ENCODE results near the gene WASF3. TPM values are rescaled to one million over a fixed set of nuclear protein-coding genes. Genes with fewer than 3 reads are reported as not detected.
A peak's percentile ranks its signal among the peaks of the same experiment; 100 is the strongest.

The WASF3 gene
- total and polyA plus RNA-seq, 2 donors, result 0.42 to 2.7 TPM

DNA sequence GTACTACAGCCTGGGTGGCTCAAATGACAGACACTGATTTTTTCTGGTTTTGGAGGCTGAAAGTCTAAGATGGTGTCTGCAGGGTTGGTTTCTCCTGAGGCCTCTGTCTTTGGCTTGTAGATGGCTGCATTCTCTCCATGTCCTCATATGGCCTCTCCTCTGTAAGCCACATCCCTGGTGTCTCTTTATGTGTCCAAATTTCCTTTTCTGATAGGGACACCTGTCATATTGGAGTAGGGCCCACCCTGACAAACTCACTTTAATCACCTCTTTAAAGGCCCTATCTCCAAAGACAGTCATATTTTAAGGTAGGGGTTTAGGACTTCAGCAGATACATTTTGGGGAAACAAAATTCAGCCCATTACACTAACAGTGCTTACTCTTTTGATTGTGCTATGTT, 32.0 kb upstream of the WASF3 start:
- H3K4me1 ChIP-seq (ENCODE audit: control insufficient read depth in 2 of 2, insufficient read depth in 2 of 2, low read length in 2 of 2), result no peaks in the 10 kb centered on the region
- no peaks in the 10 kb centered on the region for H3K9me3 ChIP-seq (ENCODE audit: control insufficient read depth in 2 of 2, insufficient read depth in 1 of 2, low read length in 1 of 2)
- no peak overlapping the region for H3K27ac ChIP-seq (ENCODE audit: low read depth in 1 of 2, low read length in 1 of 2)
- no peaks in the 10 kb centered on the region for H3K27me3 ChIP-seq (ENCODE audit: control insufficient read depth in 2 of 2, insufficient read depth in 1 of 2, low read length in 1 of 2)
- no peak overlapping the region for H3K4me3 ChIP-seq (ENCODE audit: low read length in 2 of 2)
- H3K36me3 ChIP-seq (ENCODE audit: control insufficient read depth in 2 of 2, insufficient read depth in 2 of 2, low read length in 1 of 2), result no peaks in the 10 kb centered on the region
- no peak for DNase-seq (ENCODE audit: low read depth in 6 of 9, low spot score in 9 of 9)

DNA sequence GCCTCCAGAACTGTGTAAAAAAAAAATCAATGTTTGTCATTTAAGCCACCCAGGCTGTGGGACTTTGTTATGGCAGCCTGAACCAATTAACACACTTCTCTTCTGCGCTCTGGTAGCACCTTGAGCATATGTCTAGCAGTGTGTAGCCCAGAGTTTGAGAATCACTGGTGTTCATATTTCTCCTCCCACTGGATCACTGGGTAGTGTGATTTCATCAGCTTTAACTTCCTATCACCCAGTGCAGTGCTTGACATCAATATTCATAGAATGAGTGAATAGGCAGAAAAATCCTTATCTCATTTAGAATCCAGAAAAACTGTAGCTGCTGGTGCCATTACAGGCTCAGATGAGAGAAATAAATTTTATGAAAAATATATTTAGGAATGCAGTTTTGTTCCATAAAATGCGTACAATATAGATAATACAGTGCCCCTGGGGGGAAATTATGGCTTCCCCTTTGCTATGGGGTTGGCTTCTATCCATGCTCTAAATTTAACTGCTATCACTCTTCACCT, 30.7 kb upstream of the WASF3 start:
- Histone ChIP-seq H3K4me3 (ENCODE audit: low read length in 2 of 2) (no peak overlapping the region), H3K4me1 (ENCODE audit: control insufficient read depth in 2 of 2, insufficient read depth in 2 of 2, low read length in 2 of 2) (no peaks in the 10 kb centered on the region), H3K36me3 (ENCODE audit: control insufficient read depth in 2 of 2, insufficient read depth in 2 of 2, low read length in 1 of 2) (no peaks in the 10 kb centered on the region), H3K27ac (ENCODE audit: low read depth in 1 of 2, low read length in 1 of 2) (no peak overlapping the region), H3K27me3 (ENCODE audit: control insufficient read depth in 2 of 2, insufficient read depth in 1 of 2, low read length in 1 of 2) (no peaks in the 10 kb centered on the region), H3K9me3 (ENCODE audit: control insufficient read depth in 2 of 2, insufficient read depth in 1 of 2, low read length in 1 of 2) (no peaks in the 10 kb centered on the region)
- 95% methylated on average over 2 of the region's 2 CpGs for WGBS
- DNase-seq (ENCODE audit: low read depth in 6 of 9, low spot score in 9 of 9), result no peak

DNA sequence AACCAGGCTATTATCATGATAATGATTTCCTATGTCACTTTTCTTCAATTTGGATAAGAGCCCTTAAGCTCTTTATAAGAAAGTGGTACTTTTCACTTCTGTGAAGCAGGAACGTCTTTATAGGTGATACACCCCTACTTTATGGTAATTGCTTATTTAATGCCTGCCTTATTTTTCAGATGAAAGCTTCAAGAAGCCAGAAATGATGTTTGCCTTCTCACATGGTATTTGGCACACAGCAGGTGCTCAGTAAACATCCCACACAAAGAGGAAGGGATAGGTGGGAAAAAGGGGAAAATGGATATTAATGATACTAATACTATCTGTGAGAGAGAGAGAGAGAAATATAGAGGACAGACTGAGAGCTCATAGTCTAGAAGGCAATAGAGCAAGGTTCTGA, 29.0 kb upstream of the WASF3 start:
- H3K4me3 ChIP-seq (ENCODE audit: low read length in 2 of 2), result no peak overlapping the region
- no peaks in the 10 kb centered on the region for H3K4me1 ChIP-seq (ENCODE audit: control insufficient read depth in 2 of 2, insufficient read depth in 2 of 2, low read length in 2 of 2)
- DNase-seq (ENCODE audit: low read depth in 6 of 9, low spot score in 9 of 9), result no peak
- no peak overlapping the region for H3K27ac ChIP-seq (ENCODE audit: low read depth in 1 of 2, low read length in 1 of 2)
- no peaks in the 10 kb centered on the region for H3K27me3 ChIP-seq (ENCODE audit: control insufficient read depth in 2 of 2, insufficient read depth in 1 of 2, low read length in 1 of 2)
- H3K36me3 ChIP-seq (ENCODE audit: control insufficient read depth in 2 of 2, insufficient read depth in 2 of 2, low read length in 1 of 2), result no peaks in the 10 kb centered on the region
- WGBS, result 27% methylated on average over 1 of the region's 1 CpG
- no peaks in the 10 kb centered on the region for H3K9me3 ChIP-seq (ENCODE audit: control insufficient read depth in 2 of 2, insufficient read depth in 1 of 2, low read length in 1 of 2)

DNA sequence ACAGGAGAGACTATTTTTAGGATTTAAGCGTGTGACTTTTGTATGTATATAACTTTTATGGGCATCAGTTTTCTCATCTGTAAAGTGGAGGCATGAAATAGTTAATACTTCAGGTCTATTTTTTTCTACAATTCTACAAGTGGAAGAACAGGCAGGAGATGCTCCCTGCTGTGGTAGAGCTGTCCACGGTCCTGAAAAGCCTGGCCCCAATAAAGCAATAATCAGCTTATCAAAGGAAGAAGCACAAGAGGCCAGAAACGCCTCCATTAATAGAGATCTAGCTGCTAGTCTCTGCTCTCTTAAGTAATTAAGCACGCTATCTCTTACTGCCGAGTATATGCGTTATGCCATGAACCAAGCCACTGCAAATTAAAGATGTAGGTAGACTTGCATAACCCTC, 28.0 kb upstream of the WASF3 start:
- WGBS, result 49% methylated on average over 6 of the region's 6 CpGs
- Histone ChIP-seq H3K9me3 (ENCODE audit: control insufficient read depth in 2 of 2, insufficient read depth in 1 of 2, low read length in 1 of 2) (no peaks in the 10 kb centered on the region), H3K27ac (ENCODE audit: low read depth in 1 of 2, low read length in 1 of 2) (no peak overlapping the region), H3K27me3 (ENCODE audit: control insufficient read depth in 2 of 2, insufficient read depth in 1 of 2, low read length in 1 of 2) (no peaks in the 10 kb centered on the region), H3K4me1 (ENCODE audit: control insufficient read depth in 2 of 2, insufficient read depth in 2 of 2, low read length in 2 of 2) (no peaks in the 10 kb centered on the region), H3K4me3 (ENCODE audit: low read length in 2 of 2) (no peak overlapping the region), H3K36me3 (ENCODE audit: control insufficient read depth in 2 of 2, insufficient read depth in 2 of 2, low read length in 1 of 2) (no peaks in the 10 kb centered on the region)
- DNase-seq (ENCODE audit: low read depth in 6 of 9, low spot score in 9 of 9), result peak in 8 of 9 donors; percentile 4 to 54 (median 18)

DNA sequence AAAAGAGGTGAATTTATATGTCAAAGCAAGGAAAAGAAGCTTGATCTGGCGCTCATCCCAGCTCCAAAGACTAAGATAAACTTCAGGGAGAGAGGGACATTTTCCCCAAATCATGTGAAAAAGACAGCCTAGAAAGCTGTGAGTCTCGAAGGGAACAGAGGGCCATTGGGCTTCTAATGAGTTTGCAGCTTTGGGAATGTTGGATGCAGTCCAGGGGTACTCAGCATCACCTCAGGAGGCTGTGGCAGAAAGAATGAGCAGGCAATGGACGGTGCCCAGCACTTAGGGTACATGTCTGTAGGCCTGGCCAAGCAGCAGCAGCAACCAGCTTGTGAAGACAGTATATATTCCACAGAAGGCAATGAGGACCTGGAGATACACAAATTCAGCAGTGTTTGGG, 25.7 kb upstream of the WASF3 start:
- 86% methylated on average over 3 of the region's 3 CpGs for WGBS
- no peaks in the 10 kb centered on the region for H3K4me1 ChIP-seq (ENCODE audit: control insufficient read depth in 2 of 2, insufficient read depth in 2 of 2, low read length in 2 of 2)
- no peak for DNase-seq (ENCODE audit: low read depth in 6 of 9, low spot score in 9 of 9)
- no peaks in the 10 kb centered on the region for H3K9me3 ChIP-seq (ENCODE audit: control insufficient read depth in 2 of 2, insufficient read depth in 1 of 2, low read length in 1 of 2)
- H3K27me3 ChIP-seq (ENCODE audit: control insufficient read depth in 2 of 2, insufficient read depth in 1 of 2, low read length in 1 of 2), result no peaks in the 10 kb centered on the region
- H3K27ac ChIP-seq (ENCODE audit: low read depth in 1 of 2, low read length in 1 of 2), result no peak overlapping the region
- H3K36me3 ChIP-seq (ENCODE audit: control insufficient read depth in 2 of 2, insufficient read depth in 2 of 2, low read length in 1 of 2), result no peaks in the 10 kb centered on the region
- H3K4me3 ChIP-seq (ENCODE audit: low read length in 2 of 2), result no peak overlapping the region

DNA sequence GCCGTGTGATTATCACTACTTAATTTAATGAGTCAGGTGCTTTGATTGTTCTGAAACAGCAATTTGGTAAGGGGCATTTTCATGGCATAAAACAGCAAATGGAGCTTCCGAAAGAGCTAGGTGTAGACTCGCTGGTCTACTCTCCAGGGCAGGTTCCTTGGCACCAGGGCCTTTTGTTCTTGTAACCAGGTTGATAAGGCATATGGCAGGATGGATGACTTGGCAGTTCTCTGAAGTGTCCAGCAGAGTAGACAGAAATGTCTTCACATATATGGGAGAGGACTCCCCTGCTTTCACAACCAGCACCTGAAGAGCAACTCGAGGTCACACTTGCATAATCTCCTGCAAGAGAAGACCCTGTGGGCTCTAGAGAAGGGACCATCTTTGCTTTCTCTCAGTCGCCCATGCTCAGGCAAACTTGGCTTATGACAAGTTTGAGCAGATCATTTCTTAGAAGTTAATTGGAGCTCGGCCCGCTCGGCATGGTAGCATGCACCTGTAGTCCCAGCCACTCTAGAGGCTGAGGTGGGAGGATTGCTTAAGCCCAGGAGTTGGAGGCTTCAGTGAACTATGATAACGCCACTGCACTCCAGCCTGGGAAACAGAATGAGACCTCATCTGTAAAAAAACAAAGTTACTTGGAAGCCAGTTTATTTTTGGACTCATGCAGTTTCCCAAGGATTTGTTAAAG, 23.3 kb upstream of the WASF3 start:
- no peak for DNase-seq (ENCODE audit: low read depth in 6 of 9, low spot score in 9 of 9)
- H3K9me3 ChIP-seq (ENCODE audit: control insufficient read depth in 2 of 2, insufficient read depth in 1 of 2, low read length in 1 of 2), result no peaks in the 10 kb centered on the region
- H3K4me3 ChIP-seq (ENCODE audit: low read length in 2 of 2), result no peak overlapping the region
- WGBS, result 91% methylated on average over 9 of the region's 9 CpGs
- H3K27me3 ChIP-seq (ENCODE audit: control insufficient read depth in 2 of 2, insufficient read depth in 1 of 2, low read length in 1 of 2), result no peaks in the 10 kb centered on the region
- no peaks in the 10 kb centered on the region for H3K4me1 ChIP-seq (ENCODE audit: control insufficient read depth in 2 of 2, insufficient read depth in 2 of 2, low read length in 2 of 2)
- H3K36me3 ChIP-seq (ENCODE audit: control insufficient read depth in 2 of 2, insufficient read depth in 2 of 2, low read length in 1 of 2), result no peaks in the 10 kb centered on the region
- H3K27ac ChIP-seq (ENCODE audit: low read depth in 1 of 2, low read length in 1 of 2), result no peak overlapping the region

DNA sequence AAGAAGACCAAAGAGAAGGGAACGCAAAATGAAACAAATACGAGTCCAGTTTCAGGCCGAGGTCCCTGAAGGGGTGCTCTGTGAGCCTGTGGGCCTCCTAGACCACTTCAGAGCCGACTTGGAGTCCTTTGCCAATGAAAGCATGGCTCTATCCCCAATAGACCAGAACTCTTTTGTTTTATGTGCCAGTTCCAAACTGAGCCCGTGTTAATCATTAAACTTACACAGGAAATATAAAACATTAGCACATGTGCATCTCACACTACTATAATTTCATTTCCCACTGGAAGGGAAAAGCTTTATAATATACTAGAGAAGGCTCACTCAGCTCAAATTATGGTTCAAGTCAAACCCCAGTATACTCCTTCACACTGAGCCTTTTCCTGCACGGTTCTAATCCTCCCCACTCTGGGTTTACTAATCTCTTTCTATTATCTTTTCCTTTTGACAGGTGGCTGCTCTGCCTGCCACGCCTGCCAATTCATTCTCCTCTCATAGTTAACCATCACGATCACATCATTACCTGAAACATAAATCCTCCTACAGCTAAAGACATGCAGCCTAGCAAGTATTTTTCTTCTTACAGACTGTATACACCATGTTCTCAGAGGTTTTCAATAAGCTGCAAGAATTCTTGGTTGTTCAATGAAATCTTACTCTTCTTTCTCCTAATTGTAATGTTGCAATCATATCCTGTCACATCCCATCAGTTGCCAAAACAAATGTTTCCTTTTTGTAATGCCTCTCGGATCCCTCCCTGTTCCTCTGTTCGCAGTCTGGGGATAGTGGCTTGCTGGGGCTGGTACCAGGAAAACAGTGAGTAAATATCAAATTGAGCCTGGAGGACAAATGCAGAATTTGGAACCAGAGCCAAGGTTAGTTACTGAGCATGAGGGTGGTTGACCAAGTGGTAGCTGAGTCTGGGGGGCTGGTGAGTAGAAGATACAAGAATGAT, 18.8 kb upstream of the WASF3 start:
- Histone ChIP-seq H3K9me3 (ENCODE audit: control insufficient read depth in 2 of 2, insufficient read depth in 1 of 2, low read length in 1 of 2) (no peaks in the 10 kb centered on the region), H3K4me1 (ENCODE audit: control insufficient read depth in 2 of 2, insufficient read depth in 2 of 2, low read length in 2 of 2) (no peaks in the 10 kb centered on the region), H3K27ac (ENCODE audit: low read depth in 1 of 2, low read length in 1 of 2) (no peak overlapping the region), H3K4me3 (ENCODE audit: low read length in 2 of 2) (no peak overlapping the region), H3K36me3 (ENCODE audit: control insufficient read depth in 2 of 2, insufficient read depth in 2 of 2, low read length in 1 of 2) (no peaks in the 10 kb centered on the region), H3K27me3 (ENCODE audit: control insufficient read depth in 2 of 2, insufficient read depth in 1 of 2, low read length in 1 of 2) (no peaks in the 10 kb centered on the region)
- WGBS, result 76% methylated on average over 10 of the region's 10 CpGs
- DNase-seq (ENCODE audit: low read depth in 6 of 9, low spot score in 9 of 9), result no peak

DNA sequence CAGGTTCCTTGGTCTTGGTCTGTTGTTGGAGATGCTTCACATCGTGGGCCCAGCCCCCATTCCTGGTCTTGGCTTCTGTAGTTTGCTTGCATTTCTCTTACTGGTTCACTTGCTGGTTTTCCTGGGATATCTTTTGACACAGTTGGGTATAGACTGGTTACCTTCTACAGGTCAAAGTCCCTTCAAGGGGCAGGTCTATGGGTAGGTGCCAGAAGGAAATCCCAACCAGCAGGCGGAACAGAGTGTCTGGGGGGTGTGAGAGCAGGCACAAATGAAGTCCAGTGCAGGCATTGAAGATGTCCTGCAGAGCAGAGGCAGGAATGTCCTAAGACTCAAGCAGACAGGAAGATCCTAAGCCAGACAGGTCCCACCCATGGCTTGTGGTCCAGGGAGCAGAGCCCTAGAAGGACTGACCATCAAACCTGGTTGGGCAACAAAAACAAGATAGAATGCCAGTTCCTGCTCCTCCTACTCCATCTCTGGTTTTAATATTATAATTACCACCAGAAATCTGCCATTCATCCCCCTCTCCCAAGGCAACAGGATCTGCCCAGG, 17.7 kb upstream of the WASF3 start:
- Histone ChIP-seq H3K27ac (ENCODE audit: low read depth in 1 of 2, low read length in 1 of 2) (no peak overlapping the region), H3K4me1 (ENCODE audit: control insufficient read depth in 2 of 2, insufficient read depth in 2 of 2, low read length in 2 of 2) (no peaks in the 10 kb centered on the region), H3K36me3 (ENCODE audit: control insufficient read depth in 2 of 2, insufficient read depth in 2 of 2, low read length in 1 of 2) (no peaks in the 10 kb centered on the region), H3K27me3 (ENCODE audit: control insufficient read depth in 2 of 2, insufficient read depth in 1 of 2, low read length in 1 of 2) (no peaks in the 10 kb centered on the region), H3K4me3 (ENCODE audit: low read length in 2 of 2) (no peak overlapping the region), H3K9me3 (ENCODE audit: control insufficient read depth in 2 of 2, insufficient read depth in 1 of 2, low read length in 1 of 2) (no peaks in the 10 kb centered on the region)
- DNase-seq (ENCODE audit: low read depth in 6 of 9, low spot score in 9 of 9), result no peak
- 91% methylated on average over 2 of the region's 2 CpGs for WGBS

DNA sequence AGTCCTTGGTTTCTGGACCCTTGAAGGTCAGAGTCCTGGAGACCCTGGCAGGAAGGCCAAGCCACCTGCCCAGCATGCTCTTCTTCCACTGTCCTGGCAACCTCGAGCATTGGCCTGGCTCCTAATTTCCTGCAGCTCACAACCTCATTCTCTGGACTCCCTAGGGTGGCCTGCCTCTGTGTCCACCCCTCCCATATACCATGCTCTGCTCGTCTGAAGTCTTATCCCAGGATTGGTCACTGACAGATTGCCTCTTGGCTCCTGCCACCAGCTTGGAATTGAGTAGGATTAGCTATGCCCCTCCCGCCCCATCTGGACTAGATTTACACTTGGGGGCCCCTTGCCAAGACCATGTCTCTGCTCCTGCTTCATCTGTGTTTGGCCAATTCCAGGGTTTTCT, 17.1 kb upstream of the WASF3 start:
- Histone ChIP-seq H3K36me3 (ENCODE audit: control insufficient read depth in 2 of 2, insufficient read depth in 2 of 2, low read length in 1 of 2) (no peaks in the 10 kb centered on the region), H3K27me3 (ENCODE audit: control insufficient read depth in 2 of 2, insufficient read depth in 1 of 2, low read length in 1 of 2) (no peaks in the 10 kb centered on the region), H3K9me3 (ENCODE audit: control insufficient read depth in 2 of 2, insufficient read depth in 1 of 2, low read length in 1 of 2) (no peaks in the 10 kb centered on the region), H3K27ac (ENCODE audit: low read depth in 1 of 2, low read length in 1 of 2) (no peak overlapping the region), H3K4me1 (ENCODE audit: control insufficient read depth in 2 of 2, insufficient read depth in 2 of 2, low read length in 2 of 2) (no peaks in the 10 kb centered on the region), H3K4me3 (ENCODE audit: low read length in 2 of 2) (no peak overlapping the region)
- WGBS, result 69% methylated on average over 3 of the region's 3 CpGs
- no peak for DNase-seq (ENCODE audit: low read depth in 6 of 9, low spot score in 9 of 9)
